ENCODE results near the gene TMOD2.
"Not testable (repeated sequence)": the region's sequence is repeated elsewhere in the genome, so short reads cannot be mapped to it uniquely, and the experiment has no call there.

- TF ChIP-seq, protein P1, sequence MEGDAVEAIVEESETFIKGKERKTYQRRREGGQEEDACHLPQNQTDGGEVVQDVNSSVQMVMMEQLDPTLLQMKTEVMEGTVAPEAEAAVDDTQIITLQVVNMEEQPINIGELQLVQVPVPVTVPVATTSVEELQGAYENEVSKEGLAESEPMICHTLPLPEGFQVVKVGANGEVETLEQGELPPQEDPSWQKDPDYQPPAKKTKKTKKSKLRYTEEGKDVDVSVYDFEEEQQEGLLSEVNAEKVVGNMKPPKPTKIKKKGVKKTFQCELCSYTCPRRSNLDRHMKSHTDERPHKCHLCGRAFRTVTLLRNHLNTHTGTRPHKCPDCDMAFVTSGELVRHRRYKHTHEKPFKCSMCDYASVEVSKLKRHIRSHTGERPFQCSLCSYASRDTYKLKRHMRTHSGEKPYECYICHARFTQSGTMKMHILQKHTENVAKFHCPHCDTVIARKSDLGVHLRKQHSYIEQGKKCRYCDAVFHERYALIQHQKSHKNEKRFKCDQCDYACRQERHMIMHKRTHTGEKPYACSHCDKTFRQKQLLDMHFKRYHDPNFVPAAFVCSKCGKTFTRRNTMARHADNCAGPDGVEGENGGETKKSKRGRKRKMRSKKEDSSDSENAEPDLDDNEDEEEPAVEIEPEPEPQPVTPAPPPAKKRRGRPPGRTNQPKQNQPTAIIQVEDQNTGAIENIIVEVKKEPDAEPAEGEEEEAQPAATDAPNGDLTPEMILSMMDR (IDR thresholded peaks at IDR 0.05 in 4 of 5, conservative IDR thresholded peaks at IDR 0.05 in 1 of 5) = not testable (repeated sequence)
- TF ChIP-seq POLR2A (IDR thresholded peaks at IDR 0.05) = not testable (repeated sequence)
Measured at GRCh38 chr15:51787130-51787529, 35.7 kb downstream of the TMOD2 start.
